PC-3 (cell line): ENCODE data around the gene KIF3A. TPM values are rescaled to one million over a fixed set of nuclear protein-coding genes. Genes with fewer than 3 reads are reported as not detected.

Source experiments
- ATAC-seq: fragments of 200-7000 bp; cut with Tn5 transposase; 2 replicates; pipeline ENCODE4 v1.9.1; 2020; ENCODE audit warnings: mild to moderate bottlenecking, moderate library complexity
- BruUV-seq: library from RNA; stranded (reverse); fragments of 400-500 nt; replicated peaks from 2 replicates; lab custom pipeline; 2021; lab: Mats Ljungman, UMichigan
- CTCF ChIA-PET: fragments of 300-600 bp; sonication (Branson Sonifier 250); formaldehyde crosslinking; loops from one replicate; lab custom pipeline; 2022; ENCODE audit warnings: antibody characterized with exemption; lab: Charles Lee
- POLR2A ChIA-PET: fragments of 300-600 bp; sonication (Branson Sonifier 250); formaldehyde crosslinking; loops from one replicate; lab custom pipeline; 2022; ENCODE audit warnings: antibody characterized with exemption; ENCODE audit not compliant: unreplicated experiment; lab: Charles Lee
- DNase-seq: peaks from one replicate; pipeline ENCODE4 v3.0.0-alpha.2; 2015
- H2AFZ ChIP-seq: fragments of 300-600 bp; sonication (generic); 2 replicates; pipeline ENCODE4 v1.6.0; 2016; ENCODE audit warnings: antibody characterized with exemption, low read length
- H3F3A ChIP-seq: fragments of 300-600 bp; sonication (generic); one replicate; pipeline ENCODE4 v1.6.0; 2017; ENCODE audit warnings: antibody characterized with exemption, low read length, control low read depth, mild to moderate bottlenecking; ENCODE audit not compliant: unreplicated experiment
- H3K27ac ChIP-seq: fragments of 300-600 bp; sonication (generic); 2 replicates; pipeline ENCODE4 v1.5.1; 2016; ENCODE audit warnings: mild to moderate bottlenecking, low read length
- H3K27me3 ChIP-seq: fragments of 300-600 bp; sonication (generic); 2 replicates; pipeline ENCODE4 v1.6.1; 2016; ENCODE audit warnings: low read length, mixed read lengths
- H3K36me3 ChIP-seq: fragments of 300-600 bp; sonication (generic); 2 replicates; pipeline ENCODE4 v1.6.1; 2016; ENCODE audit warnings: low read depth, mixed run types, low read length, mixed read lengths
- H3K4me1 ChIP-seq: fragments of 300-600 bp; sonication (generic); 2 replicates; pipeline ENCODE4 v1.5.1; 2016; ENCODE audit warnings: low read length; ENCODE audit not compliant: insufficient read depth
- H3K4me2 ChIP-seq: fragments of 300-600 bp; sonication (generic); 2 replicates; pipeline ENCODE4 v1.6.0; 2016; ENCODE audit warnings: low read length
- H3K4me3 ChIP-seq: fragments of 300-600 bp; sonication (generic); 2 replicates; pipeline ENCODE4 v1.5.1; 2016; ENCODE audit warnings: mild to moderate bottlenecking, low read length, mixed read lengths
- H3K79me2 ChIP-seq: fragments of 300-600 bp; sonication (generic); 2 replicates; pipeline ENCODE4 v1.6.1; 2017; ENCODE audit warnings: low read length, mixed read lengths
- H3K9ac ChIP-seq: fragments of 300-600 bp; sonication (generic); 2 replicates; pipeline ENCODE4 v1.6.0; 2016; ENCODE audit warnings: mild to moderate bottlenecking, low read length
- H3K9me2 ChIP-seq: fragments of 300-600 bp; sonication (generic); replicated peaks from 2 replicates; pipeline ENCODE4 v1.6.1; 2016; ENCODE audit warnings: mixed run types, low read length, mixed read lengths
- H3K9me3 ChIP-seq: fragments of 300-600 bp; sonication (generic); 2 replicates; pipeline ENCODE4 v1.6.1; 2016; ENCODE audit warnings: low read length, mixed read lengths
- H4K20me1 ChIP-seq: fragments of 300-600 bp; sonication (generic); 2 replicates; pipeline ENCODE4 v1.6.1; 2016; ENCODE audit warnings: low read length, mixed read lengths
- CTCF ChIP-seq: fragments of 300-600 bp; sonication (generic); conservative IDR thresholded peaks from 2 replicates; pipeline ENCODE4 v1.5.1; 2017; ENCODE audit warnings: antibody characterized with exemption, low read depth, mild to moderate bottlenecking, low read length
- EZH2 ChIP-seq: fragments of 300-600 bp; sonication (generic); IDR thresholded peaks from one replicate; pipeline ENCODE4 v1.6.1; 2017; ENCODE audit warnings: antibody characterized with exemption, mild to moderate bottlenecking, low read length; ENCODE audit not compliant: unreplicated experiment
- EZH2phosphoT487 ChIP-seq: fragments of 300-600 bp; sonication (generic); IDR thresholded peaks from 2 replicates; pipeline ENCODE4 v1.6.1; 2018; ENCODE audit warnings: mild to moderate bottlenecking, antibody characterized with exemption, low read length, borderline replicate concordance
- intact Hi-C: fragments of 100-400 bp; cut with micrococcal nuclease; formaldehyde crosslinking; loops from 2 replicates; pipeline ENCODE4 v1.9.0; 2023
- total RNA-seq: library from RNA; depleted of rRNA; stranded (reverse); fragments of >200 nt; gene quantifications from 2 replicates; pipeline ENCODE4 v1.2.3, GENCODE V29; 2014

Gene KIF3A
- total RNA-seq, 1 experiment from 2014 or later, result 5.7 TPM

- Histone ChIP-seq H3K36me3 (no peaks in the 10 kb centered on the region), H3F3A (no peaks in the 10 kb centered on the region), H3K9ac (no peak overlapping the region), H3K27me3 (no peaks in the 10 kb centered on the region), H3K9me2 (no peaks in the 10 kb centered on the region), H3K4me3 (no peak overlapping the region), H3K9me3 (no peaks in the 10 kb centered on the region), H3K27ac (no peak overlapping the region), H3K4me1 (no peaks in the 10 kb centered on the region), H3K79me2 (no peaks in the 10 kb centered on the region), H3K4me2 (no peak overlapping the region), H4K20me1 (no peaks in the 10 kb centered on the region), H2AFZ (no peak overlapping the region)
- CTCF ChIA-PET, result interaction anchor here (0.8 kb wide), 1 partner anchor 308 kb away, joined by 4 read pairs; no protein-coding TSS in a partner anchor
- POLR2A ChIA-PET, result no interaction called here
- ATAC-seq (no peak), DNase-seq (no peak)
- TF ChIP-seq EZH2phosphoT487 (no peak), EZH2 (no peak), CTCF (no peak)
- no TSS peak for BruUV-seq
- intact Hi-C loops, result no loop called here
These were observed 77.5 kb downstream of the KIF3A start for GRCh38 chr5:132659598-132660493.

- intact Hi-C loops, result no loop called here
- H3K4me2 ChIP-seq, result no peak overlapping the region
- H4K20me1 ChIP-seq, result no peaks in the 10 kb centered on the region
- TF ChIP-seq CTCF (no peak), EZH2phosphoT487 (no peak), EZH2 (no peak)
- BruUV-seq, result no TSS peak
- H3K4me1 ChIP-seq, result no peaks in the 10 kb centered on the region
- ChIA-PET CTCF (no interaction called here), POLR2A (no interaction called here)
- H2AFZ ChIP-seq, result no peak overlapping the region
- no peaks in the 10 kb centered on the region for H3F3A ChIP-seq
- H3K27me3 ChIP-seq, result no peaks in the 10 kb centered on the region
- ATAC-seq (no peak), DNase-seq (no peak)
- H3K9me3 ChIP-seq, result no peaks in the 10 kb centered on the region
- no peak overlapping the region for H3K27ac ChIP-seq
- no peak overlapping the region for H3K4me3 ChIP-seq
- H3K79me2 ChIP-seq, result no peaks in the 10 kb centered on the region
- no peaks in the 10 kb centered on the region for H3K9me2 ChIP-seq
- no peaks in the 10 kb centered on the region for H3K36me3 ChIP-seq
- no peak overlapping the region for H3K9ac ChIP-seq
These were observed 78.7 kb downstream of the KIF3A start for GRCh38 chr5:132658381-132659302.
